Cardiac fibroblast (primary cell): Measurements from ENCODE around the gene PTPN18.
A peak's percentile ranks its signal among the peaks of the same experiment; 100 is the strongest.

Experiments used
- DNase-seq, 2 donors: peaks; one replicate each; pipeline versions ENCODE4 v3.0.0 to v3.0.0-alpha.2; 2010; ENCODE audit warnings: low read depth in 2 of 2
- H3K4me3 ChIP-seq, 2 donors: replicated peaks in 1 of 2; 1 replicate in 1 of 2; 2 replicates in 1 of 2; pipeline ENCODE4 v1.5.1; 2011; ENCODE audit warnings: low read depth in 2 of 2, low read length in 2 of 2, mild to moderate bottlenecking in 2 of 2, moderate library complexity in 1 of 2
- CTCF ChIP-seq: IDR thresholded peaks from one replicate; pipeline ENCODE4 v1.5.1; 2011; ENCODE audit warnings: low read depth, mild to moderate bottlenecking, low read length, inconsistent platforms

The PTPN18 gene

GRCh38 chr2:130375291-130376266 lies 19.7 kb downstream of the PTPN18 start:
- no peak for TF ChIP-seq CTCF
- no peak overlapping the region for H3K4me3 ChIP-seq
- peak; percentile 33 to 41 for DNase-seq

DNA sequence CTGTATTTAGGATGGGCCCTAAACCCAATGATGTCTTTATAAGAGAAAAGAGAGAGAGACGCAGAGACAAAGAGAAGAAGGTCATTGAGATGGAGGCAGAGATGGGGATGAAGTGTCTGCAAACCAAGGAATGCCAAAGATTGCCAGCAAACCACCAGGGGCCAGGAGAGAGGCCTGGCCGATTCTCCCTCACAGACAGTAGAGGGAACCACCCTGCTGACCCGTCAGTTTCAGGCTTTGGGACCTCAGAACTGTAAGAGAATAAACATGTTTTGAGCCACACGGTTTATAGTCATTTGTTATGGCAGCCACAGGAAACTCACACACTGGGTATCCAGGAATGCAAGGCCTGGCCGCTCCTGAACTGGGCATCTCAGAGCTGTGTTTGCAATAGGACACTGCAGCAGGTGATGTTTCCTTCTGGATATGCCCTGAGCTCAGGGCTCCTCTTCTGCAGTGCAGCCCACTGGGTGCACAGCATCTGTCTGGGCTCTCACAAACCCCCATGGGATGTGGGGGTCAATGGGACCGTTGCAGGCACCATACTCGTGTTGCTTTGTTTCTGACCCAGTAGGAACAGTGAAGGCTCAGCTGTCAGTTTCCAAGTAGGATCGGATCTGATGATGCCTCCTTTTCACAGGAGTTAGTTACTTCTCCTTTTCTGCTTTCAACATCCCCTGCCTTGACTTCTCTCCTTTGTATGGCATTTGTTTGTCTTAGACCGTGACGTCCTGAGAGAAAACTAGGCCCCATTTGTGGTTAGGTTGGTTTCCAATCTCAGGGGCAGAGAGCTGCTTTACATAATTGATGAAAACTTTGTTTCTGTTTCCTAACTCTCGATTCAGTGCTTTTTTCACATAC lies 20.8 kb downstream of the PTPN18 start:
- H3K4me3 ChIP-seq: no peak overlapping the region
- no peak for DNase-seq
- TF ChIP-seq CTCF: peak; percentile 23

- H3K4me3 ChIP-seq: no peak overlapping the region
- TF ChIP-seq CTCF: no peak
- DNase-seq: no peak
Observed at GRCh38 chr2:130377491-130377890, 21.6 kb downstream of the PTPN18 start.

DNA sequence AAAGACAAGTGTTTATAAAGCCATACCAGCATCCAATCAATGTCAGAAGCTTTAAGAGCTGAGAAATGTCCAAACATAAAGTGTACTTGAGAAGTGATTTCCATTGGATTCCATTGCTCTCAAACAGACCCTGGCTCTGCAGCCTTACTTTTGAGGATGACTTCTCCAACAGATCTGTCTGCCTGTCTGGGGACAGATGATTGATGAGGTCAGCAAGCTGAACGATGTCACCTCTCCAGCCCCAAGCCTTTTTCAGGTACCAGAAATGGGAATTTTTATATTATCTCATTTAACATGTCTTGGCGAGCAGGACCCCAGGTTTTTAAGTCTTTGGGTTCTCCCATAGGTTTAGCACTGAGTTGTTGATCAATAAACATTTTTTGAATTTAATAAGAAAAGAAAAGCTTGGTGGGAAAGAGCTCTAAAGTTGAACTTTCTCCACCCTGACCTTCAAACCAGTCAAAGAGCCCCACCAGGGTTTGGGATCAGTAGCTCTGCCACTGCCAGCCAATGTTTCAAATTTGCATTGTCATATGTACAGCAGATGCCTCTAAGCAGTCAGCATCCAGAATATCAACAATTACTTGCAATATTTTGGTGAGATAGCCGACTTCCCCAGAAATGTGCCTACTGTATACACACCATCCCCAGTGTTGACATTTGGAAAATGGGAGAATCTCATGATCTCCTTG lies 22.5 kb downstream of the PTPN18 start:
- no peak overlapping the region for H3K4me3 ChIP-seq
- no peak for TF ChIP-seq CTCF
- DNase-seq: no peak

DNA sequence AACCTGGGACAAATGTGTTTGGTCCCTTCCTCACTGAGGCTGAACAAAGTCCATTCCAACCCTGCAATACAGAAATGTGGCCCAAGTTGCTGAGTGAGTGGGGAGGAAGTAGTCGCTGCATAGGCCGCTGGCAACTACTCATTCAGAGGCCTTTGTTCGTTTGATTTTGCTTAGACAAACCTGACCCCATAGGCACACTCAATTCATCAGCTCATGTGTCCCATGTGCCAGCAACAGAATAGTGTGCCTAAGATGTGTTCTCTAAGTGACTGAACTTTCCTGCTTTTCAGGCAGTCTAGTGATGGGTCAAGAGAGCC lies 23.0 kb downstream of the PTPN18 start:
- no peak for TF ChIP-seq CTCF
- no peak overlapping the region for H3K4me3 ChIP-seq
- no peak for DNase-seq

GRCh38 chr2:130380096-130380934 lies 24.5 kb downstream of the PTPN18 start:
- DNase-seq: peak in 1 of 2 donors; percentile 29
- H3K4me3 ChIP-seq: no peak overlapping the region
- TF ChIP-seq CTCF: no peak
